GM20431 (cell line): Measurements from ENCODE around the gene USF1.
"Not testable (repeated sequence)": the region's sequence is repeated elsewhere in the genome, so short reads cannot be mapped to it uniquely, and the experiment has no call there.

Experiments
- in situ Hi-C: fragments of 300-500 bp; cut with MseI, MboI; formaldehyde crosslinking; loops from one replicate; pipeline ENCODE4 v1.15.0; 2020; ENCODE audit warnings: low sequenced_read_pairs; ENCODE audit not compliant: unreplicated experiment

Gene USF1

GRCh38 chr1:161079436-161080110, 33.8 kb upstream of the USF1 start:
- in situ Hi-C loops, result no loop called here

DNA sequence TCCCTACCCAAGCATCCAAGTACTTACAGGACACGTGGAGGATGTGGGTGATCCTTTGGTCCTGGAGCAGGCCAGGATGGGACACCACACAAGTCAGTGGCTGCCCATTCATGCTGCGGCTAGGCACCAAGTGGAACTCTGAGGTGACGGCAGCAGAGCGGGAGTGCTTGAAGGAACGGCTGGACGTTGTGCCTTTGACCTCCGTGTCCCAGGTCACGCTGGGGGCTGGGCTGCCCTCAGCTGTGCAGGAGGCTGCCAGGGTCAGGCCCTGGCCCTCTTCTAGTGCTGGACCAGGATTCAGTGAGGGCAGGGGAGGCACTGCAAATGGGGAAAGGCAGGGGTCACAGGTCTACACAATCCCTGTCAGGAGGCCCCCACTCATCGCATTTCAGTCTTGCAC, 31.6 kb upstream of the USF1 start:
- in situ Hi-C loops, result no loop called here

DNA sequence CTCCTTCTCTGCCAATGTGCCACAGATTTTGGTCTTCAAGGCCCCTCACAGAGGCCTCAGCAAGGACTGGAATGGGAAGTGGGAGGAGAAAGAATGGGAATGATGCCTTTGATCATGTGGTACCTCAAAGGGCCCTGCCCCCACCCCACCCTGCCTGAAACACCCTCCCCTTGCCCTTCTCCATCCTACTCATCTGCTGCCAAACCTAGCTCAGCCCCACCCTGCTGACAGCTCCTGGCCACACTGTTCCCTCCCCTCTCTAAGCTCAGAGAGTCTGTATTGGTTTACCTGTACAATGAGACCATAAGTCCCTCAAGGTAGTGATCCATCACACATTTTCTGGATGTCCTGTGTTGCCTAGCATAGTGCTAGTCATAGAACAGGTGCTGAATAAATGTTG, 30.6 kb upstream of the USF1 start:
- in situ Hi-C loops, result no loop called here

GRCh38 chr1:161074676-161075368, 29.0 kb upstream of the USF1 start:
- in situ Hi-C loops, result no loop called here

- in situ Hi-C loops, result no loop called here
These were observed 27.8 kb upstream of the USF1 start for GRCh38 chr1:161073474-161074121.

- in situ Hi-C loops, result no loop called here
These were observed 27.1 kb upstream of the USF1 start for GRCh38 chr1:161072751-161073449.

- in situ Hi-C loops, result no loop called here
These were observed 26.2 kb upstream of the USF1 start for GRCh38 chr1:161071886-161072371.

DNA sequence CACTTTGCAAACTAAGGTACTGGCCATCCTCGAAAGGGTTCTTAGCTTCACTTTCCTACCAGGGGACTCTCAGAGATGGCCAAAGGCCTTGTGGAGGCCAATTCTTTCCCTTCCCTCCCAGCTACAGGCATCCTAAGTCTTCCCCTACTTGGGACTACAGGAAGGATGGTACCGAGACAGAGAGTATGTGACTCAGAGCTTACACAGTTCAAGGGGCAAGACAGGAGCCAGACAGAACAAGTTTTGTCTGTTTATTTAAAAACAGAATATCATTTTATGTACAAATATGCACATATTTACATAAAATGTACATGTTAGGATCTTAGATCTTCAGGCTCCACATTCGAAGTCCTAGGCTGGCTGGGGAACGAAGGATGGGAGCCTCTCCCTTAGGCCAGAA, 25.0 kb upstream of the USF1 start:
- in situ Hi-C loops, result no loop called here

DNA sequence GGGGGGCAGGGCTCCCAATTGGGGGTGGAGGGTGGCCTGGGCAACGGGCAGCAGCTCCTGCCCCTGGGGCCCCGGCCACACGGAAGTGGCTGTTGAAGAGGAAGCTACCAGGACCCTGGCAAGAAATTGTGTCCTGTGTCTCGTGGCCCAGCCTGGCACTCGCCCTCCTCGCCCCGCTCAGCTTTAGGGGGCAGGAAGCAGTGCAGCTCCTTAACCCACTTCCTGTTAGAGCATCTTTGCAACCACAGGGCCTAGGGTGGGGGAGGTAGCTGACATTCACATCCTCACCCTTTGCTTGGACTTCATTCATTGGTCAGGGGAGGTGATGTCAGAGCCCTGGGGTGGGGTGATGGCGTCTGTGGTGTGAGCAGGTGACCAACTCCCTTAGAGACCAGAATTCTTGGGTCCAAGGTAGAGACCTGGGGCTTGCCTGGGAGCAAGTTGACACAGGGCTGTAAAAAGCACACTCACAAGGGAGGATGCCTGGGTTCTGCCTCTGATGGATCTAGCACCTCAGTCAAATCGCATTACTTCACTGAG, 24.0 kb upstream of the USF1 start, which contains the start of gene ARHGAP30:
Gene ARHGAP30, minus strand, starts transcription at position 161 of the 540 bp plus-strand sequence. CDS start 267 bp downstream, outside the sequence.
- in situ Hi-C loops, result no loop called here

- in situ Hi-C loops, result no loop called here
These were observed 23.5 kb upstream of the USF1 start for GRCh38 chr1:161069241-161069640.

DNA sequence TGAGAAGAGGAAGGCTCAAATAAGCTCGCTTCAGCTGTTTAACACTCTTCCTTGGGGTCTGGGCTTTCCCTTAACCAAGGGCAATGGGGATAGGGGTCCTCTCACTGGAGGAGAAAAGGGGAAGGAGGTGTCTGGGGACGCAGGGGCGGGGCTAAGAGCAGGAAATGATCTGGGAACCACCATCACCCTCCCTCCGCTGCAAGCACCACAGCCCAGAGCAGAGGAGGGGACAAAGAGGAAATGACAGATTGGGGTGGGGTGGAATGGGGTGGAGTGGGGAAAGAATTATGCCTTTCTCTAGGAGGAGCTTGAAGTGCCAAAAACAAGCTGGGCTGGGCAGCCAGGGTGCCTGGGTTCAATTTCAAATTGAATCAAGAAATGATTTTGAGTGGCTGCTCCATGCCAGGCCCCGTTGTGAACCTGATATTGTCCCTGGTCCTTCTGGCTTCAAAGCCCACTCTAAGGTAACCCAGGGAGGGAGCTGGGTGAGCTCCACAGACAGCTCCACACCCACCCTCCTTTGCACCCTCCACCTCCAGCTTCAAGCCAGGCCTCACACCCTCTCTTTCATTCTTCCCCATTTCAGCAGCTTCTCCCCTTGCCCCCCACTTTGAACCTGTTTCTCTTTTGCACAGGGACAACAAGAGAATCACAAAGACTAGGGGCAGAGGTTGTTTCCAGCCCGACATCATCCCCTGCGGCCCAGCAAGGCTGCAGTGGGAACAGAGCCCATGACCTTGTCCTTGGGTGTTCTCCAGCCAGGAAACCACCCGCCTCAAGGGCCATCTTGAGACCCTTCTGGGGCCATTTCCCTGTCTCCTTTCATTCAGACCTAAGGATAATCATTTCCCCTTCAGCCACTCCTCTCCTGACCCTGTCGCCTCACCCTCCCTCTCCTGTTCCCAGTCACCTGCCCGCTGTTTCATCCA, 22.8 kb upstream of the USF1 start:
- in situ Hi-C loops, result no loop called here

DNA sequence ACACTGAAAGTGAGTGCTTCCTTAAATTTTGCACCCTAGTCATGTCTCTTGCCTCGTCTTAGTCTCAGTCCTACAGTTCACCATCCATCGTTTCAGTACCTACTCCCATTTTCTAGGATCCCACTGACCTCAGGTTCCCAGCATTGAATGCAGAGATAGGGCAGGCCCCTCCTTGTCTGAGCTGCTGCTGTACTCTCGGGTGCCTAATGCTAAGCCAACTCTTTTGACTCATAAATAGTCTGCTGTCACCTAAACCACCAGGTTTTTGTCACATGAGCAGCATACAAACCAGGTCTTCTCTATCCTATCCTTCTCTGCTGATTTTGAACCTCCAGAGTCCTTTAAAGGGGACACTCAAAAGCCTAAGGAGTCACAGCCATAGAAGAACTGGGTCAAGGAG, 20.9 kb upstream of the USF1 start:
- in situ Hi-C loops, result no loop called here

DNA sequence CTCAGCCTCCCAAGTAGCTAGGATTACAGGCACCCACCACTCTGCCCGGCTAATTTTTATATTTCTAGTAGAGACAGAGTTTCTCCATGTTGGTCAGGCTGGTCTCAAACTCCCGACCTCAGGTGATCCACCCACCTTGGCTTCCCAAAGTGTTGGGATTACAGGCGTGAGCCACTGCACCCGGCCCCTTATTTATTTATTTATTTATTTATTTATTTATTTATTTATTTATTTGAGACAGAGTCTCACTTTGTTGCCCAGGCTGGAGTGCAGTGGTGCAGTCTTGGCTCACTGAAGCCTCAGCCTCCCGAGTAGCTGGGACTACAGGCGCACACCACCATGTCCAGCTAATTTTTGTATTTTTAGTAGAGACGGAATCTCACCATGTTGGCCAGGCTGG, 19.9 kb upstream of the USF1 start:
- in situ Hi-C loops, result not testable (repeated sequence)

- in situ Hi-C loops, result not testable (repeated sequence)
These were observed 18.2 kb upstream of the USF1 start for GRCh38 chr1:161063936-161064335.

GRCh38 chr1:161061419-161061818, 15.6 kb upstream of the USF1 start:
- in situ Hi-C loops, result no loop called here

GRCh38 chr1:161059293-161059692, 13.5 kb upstream of the USF1 start:
- in situ Hi-C loops, result no loop called here

DNA sequence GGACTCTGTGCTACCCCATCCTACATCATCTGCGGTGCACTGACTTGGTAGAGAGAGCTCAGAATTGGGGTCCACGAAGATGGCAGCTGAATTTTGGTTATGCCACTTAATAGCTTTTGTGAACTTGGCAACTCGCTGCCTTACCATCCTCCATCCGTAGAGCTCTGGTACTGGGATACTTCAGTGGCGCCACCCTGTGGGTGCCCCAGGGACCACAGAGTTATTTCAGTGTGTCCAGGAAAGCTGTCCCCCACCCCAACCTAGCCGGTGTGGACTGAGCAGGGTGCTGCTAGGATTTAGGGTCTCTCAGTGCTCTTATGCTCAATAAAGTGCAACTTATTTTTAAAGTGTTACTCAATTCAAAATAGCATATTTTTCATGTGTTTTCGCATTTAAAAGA, 9.0 kb upstream of the USF1 start:
- in situ Hi-C loops, result no loop called here

GRCh38 chr1:161054232-161054631, 8.5 kb upstream of the USF1 start:
- in situ Hi-C loops, result no loop called here

GRCh38 chr1:161052899-161053298, 7.1 kb upstream of the USF1 start:
- in situ Hi-C loops, result no loop called here
